Measurements from ENCODE around the gene PLCH1.

The PLCH1 gene

DNA sequence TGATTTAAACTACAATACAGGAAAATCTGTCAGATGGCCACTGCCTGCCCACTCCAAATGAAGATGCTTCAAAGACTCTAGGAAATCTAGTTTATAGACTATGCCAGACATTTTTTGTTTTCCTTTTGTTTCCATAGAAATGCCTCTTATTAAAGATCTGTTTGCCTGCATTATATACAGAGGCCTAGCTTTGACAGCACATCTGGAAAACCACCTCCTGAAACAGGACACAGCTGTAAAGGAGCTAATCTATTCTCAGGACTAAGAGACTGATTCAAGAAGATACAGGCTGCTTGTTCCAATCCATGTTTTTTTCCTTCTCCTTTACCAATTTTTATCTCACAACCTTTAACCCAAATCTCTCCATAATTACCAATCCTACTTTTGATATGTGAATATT, 376.1 kb downstream of the PLCH1 start:
- no peak for DNase-seq

DNA sequence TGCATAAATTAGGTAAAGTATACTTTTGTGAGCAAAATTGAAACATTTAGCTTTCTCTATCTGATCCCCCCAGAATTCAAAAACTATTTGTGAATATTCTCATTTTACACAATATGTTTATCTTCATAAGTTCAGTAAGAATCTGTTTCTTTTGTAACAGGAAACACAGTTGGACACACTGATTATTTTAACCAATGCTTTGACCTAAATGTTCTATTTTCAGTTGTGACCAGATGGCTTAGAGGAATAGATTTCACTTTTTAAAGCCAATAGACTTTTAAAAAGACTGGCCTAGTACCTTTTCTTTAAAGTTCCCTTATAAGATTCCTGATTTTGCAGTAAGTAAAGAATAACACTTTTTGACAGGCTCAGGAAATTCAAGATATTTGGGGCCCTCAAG, 377.4 kb downstream of the PLCH1 start:
- DNase-seq: no peak

DNA sequence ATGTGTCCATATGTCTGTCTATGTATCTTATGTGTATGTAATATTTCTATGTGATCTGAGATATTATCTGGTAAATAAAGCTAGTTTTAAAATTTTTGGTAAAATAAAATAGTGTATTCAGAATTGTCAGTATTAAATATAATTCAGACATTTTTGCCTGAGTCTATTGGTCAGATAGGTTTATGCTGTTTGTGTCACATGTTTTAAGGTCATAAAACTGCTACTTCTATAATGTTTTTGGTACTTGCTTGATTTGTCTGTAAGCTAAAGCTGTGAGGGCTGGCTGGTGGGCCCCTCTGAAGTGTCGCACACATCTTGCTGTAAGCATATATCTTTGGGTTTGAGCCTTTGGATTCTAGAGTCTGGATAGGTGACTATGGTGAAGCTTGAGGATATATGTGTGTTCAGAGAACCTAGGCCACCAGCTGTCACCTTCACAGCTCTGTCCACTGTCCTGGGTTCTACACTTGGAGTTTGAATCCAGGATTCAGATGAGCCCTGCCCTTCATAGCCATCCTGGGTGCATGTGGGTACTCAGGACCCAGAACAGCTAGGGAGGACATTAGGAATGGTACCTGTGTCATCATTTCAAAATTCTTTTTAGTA, 379.6 kb downstream of the PLCH1 start:
- DNase-seq: no peak

DNA sequence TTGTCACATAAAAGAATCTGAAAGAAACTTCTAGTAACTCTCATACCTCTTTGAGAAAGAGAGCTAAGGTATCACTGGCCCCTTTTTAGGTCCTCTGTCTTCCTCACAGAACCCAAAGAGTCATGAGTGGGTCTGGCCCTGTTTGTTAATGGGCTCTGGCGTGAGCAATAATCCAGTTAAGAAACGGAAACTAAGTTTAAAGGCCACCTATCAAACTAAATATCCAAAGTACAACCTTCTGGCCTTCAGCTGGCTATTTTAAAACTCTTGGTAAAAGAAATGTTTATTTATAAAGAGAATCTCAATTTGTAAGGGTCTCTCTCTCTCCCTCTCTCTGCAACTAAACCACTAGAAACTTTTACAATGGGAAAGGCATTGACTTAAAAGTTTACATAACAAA, 380.4 kb downstream of the PLCH1 start:
- no peak for DNase-seq

DNA sequence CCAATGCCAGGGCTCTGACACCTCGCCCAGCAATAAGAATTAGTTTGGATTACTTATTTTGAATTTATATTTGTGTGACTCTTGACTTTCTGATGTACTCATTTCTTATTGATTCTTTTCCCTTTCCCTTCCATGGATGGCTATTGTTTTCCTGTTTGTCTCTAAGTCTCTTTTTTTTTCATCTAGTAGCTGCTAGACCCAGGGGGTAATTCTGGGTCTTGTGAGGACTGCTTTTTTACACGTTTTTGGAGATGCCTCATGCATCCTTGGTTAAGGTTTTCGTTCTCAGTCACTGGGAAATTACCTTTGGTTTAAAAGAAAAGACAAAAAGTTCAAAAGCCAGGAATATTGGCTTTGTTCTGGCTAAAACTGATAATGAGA, 381.2 kb downstream of the PLCH1 start:
- DNase-seq: no peak

DNA sequence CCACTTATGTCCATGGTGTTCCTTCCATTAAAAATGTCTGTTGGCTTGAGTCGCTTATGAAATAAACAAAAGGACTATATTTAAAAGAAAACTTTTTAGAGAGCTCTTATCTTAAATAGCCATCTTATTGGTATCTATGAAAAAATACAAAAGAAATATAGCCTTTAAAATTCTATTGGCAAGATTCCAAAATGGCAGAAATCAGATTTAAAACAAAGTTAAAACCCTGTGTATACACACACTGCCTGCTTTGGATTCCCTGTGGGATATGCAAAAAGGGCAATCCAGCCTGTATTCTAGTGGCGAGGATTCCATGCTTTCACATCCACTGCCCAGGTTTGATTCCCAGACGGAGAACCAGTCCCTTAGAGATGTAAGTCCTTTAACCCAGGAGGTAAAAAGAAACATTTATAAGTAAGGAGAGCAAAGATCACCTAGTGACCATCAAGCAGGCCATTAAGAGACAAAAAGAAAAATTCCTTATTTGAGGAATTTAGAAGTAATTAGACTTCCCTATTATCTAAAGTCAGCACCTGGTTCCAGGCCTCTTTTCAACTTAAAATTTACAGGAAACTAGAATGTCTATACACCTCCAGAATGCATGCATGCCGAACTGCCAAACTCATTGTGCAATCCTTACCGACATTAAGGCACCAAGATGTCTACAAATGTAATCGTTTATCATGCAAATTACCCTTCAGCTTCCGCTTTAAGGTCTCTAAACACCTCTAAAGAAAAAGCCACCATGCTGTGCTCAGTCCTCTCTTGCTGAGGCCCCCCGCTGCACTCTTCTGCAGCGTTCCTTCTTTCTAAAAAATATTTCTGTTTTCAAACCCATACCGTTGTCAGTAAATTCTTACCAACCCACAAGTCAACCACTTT, 381.8 kb downstream of the PLCH1 start:
- DNase-seq: no peak

DNA sequence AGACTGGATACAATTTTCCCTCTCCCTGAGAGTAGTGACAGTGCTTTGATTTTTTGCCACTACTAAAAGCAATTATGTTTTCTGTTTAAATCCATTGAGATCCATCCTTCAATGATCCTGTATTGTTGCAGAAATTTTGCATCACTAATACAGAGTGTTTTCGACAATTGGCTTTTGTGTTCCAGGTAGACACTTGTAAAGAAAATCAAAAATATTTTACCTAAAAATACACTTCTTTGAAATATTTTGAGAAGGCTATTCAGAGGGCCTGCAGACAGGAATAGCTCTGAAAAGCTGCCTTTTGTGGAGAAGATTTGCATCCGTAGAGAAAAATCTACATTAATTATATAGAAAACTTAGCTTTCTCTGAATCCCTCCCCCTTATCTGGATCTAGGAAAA, 384.6 kb downstream of the PLCH1 start:
- no peak for DNase-seq

DNA sequence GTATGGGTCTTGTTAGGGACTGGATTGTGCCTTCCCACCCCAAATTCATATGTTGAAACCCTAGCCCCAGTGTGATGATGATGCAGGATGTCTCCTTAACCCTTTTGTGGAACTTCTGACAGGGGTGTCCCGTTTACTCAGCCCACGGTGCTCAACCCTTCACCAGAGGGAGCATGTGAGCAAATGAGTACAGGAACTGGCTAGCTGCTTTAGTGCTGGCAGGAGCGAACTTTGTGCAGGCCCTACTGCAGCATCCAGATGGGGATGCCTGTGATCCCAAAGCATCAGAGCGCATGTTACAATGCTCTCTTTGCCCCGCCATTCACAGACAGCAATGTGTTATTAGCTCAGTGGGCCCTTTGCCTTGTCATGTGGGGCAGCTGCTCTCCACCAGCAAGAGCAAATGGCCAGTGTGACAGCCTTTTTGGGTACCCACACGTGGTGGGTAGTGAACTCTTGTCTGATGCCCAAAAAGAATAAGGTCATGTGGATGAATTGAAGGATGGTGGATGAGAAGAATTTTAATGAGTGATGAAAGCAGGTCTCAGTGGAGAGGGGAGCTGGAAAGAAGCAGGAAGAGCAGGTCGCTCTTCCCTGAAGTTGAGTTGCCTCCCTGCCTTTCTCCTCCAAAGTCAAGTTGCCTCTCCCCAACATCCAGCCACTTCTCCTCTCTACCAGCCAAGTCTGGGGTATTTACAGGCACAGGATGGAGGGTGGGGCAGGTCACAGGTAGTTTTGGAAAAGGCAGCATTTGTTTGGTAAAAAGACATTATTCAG, 388.1 kb downstream of the PLCH1 start:
- no peak for DNase-seq

DNA sequence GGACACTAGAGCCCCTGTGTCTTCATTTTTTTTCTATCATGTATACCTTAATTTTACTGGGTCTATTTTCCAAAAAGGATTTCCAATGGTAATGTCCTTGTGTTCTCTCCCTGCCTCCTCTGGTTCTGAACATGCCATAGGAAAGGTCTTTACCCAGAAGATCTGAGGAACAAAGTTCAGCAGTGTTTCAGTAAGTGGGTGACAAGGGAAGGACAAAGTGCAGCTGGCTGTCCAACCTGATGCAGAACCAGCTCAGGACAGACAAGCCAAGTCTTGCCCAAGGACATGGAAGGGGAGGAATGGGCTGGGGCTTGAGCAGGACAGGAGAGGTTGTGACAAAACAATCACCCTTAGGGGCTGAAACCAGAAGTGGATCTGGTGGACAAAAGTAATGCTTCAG, 390.2 kb downstream of the PLCH1 start:
- no peak for DNase-seq

DNA sequence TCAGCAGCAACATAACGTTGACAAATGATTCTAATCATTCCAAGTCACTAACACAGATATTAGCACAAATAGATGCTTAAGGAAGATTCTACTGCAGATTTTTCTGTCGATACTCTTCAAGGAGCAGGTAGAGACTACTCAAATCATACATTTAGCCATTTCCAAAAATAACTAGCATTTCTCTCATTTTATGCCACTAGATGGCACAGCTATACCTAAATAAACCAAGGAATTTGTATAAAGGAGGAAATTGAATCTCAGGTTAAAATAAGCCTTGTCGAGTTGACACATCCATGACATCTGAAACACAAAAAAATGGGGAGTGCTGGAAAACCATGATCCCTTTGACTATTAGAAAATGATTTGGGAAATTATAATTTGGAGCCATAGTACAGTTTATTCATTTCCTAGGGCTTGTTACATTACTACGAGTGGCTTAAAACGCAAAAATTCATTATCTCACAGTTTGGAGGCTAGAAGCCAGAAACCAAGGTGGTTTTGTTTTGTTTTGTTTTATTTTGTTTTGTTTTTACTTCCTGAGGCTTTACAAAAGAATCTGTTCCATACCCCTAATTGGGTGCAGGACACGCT, 391.9 kb downstream of the PLCH1 start:
- no peak for DNase-seq

DNA sequence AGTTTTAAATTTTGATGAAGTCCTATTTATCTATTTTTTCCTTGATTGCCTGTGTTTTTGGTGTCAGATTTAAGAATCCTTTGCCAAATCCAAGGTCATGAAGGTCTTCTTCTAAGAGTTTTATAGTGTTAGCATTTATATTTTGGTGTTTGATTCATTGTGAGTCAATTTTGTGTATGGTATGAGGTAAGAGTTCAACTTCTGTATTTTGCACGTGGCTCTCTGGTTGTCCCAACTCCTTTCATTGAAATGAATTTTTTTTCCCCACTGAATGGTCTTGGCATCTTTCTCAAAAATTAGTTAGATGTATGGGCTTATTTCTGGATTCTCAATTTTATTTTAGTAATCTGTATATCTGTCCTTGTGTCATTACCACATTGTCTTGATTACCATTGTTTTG, 394.3 kb downstream of the PLCH1 start:
- DNase-seq: no peak

DNA sequence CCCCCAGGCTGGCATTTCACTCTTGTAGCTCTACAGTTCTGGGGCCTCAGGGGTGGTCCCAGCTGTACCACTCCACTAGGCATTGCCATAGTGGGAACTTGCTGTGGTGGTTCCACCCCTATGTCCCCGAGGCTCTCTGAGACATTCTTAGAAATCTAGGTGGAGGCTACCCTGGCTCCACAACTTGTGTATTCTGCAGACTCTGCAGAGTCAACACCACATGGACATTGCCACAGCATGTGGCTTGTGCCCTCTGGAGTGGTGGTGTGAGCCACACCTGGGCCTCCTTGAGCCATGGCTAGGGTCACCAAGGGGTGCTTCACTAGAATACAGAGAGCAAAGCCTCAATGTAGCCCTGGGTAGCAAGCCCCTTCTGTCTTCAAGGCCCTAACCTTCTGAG, 397.0 kb downstream of the PLCH1 start:
- no peak for DNase-seq

DNA sequence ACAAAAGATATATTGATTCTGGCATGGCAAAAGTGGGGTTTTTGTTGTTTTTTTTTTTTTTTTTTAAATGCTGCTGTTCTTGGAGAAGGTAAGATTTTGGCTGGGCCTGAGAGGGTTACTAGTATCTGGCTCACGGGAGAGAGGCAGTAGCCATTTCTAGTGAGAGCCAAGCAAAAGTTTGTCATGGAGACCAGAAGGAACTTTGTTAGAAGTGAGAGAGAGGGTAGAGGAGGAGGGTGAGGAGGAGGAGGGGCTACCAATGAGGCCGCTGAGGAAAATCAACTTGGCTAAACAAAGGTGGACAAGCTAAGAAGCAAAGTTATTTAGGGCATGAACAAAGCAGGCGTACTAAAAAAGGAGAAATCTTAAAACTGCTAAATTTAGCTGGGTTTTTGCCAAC, 402.5 kb downstream of the PLCH1 start:
- DNase-seq: no peak

DNA sequence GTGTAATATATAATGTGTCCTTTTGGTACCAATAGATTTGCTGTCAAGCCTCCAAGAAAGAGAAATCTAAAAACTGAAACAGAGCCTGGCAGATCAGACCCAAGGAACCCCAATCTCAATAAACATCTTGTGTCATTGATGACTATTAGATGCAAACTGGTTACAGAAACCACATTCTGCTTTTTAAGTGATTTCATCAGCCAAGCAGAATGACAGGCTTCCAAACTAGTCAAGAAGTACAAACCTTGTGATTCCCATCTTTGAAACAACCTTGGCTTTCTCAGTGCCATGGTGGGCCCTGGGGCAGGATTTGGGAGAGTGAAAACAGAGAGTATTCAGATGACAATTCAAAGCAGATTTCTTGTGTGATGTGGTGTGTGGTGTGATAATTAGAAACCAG, 405.8 kb downstream of the PLCH1 start:
- no peak for DNase-seq

DNA sequence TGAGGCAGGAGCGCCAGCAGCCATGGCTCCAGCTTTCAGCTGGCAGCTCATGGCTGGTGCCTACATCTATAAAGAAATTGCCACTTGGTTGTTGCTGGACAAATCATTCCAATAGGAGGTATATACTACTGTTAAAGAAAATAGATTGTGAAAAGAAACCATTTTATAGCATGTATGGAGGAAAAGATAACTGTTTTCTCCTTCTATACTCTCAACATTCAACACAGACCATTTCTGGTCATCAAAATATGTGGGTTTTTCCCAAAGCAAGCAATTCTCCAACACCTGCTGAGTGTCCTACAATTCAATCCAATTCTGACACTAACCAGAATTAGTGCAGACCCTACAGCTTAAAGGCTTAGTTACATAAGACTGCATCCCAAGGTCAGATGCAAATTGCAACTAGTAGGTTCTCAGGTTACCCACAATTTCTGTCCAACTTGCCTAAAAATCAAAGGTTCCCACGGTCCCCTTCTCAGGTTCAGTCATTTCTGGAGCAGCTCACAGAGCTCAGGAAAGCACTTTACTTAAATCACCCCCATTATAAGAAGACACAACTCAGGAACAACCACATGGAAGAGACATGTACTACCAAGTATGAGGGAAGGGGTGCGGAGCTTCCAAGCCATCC, 409.0 kb downstream of the PLCH1 start:
- no peak for DNase-seq

DNA sequence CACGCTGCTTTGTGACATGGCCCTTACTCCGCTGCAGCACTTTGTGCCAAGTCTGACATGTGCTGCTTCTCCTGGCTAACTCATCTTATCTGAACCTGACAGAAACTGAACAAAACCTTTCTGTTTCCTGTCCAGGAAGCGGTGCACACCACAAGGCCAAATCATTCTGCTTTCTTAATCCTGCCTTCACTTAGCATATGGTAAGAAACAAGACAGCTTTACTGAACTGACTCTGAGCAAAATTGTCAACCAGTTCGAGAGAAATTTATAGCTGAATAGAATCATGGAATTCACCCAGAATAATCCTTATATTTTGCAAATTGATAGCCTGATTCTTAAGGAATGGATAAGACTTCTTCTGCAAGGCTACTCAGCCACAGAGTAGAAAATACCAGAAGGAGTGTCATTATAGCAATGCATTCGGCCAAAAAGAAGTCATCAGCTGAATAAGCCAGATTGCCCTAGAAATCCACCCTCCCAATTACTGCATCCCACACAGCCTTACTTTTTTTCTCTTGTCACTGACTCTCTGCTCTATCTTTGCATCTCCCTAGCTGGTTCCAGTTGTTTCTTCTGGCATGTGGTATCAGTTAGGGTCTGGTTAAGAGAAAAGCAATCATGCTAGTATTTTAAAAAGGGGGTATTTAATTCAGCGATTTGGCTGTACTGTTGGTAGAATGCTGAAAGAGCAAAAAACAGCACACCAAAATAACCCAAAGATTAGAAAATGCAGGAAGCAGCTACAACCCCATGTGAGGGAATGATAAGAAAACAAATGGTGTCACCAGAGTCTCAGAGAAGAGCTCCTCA, 409.8 kb downstream of the PLCH1 start:
- no peak for DNase-seq

DNA sequence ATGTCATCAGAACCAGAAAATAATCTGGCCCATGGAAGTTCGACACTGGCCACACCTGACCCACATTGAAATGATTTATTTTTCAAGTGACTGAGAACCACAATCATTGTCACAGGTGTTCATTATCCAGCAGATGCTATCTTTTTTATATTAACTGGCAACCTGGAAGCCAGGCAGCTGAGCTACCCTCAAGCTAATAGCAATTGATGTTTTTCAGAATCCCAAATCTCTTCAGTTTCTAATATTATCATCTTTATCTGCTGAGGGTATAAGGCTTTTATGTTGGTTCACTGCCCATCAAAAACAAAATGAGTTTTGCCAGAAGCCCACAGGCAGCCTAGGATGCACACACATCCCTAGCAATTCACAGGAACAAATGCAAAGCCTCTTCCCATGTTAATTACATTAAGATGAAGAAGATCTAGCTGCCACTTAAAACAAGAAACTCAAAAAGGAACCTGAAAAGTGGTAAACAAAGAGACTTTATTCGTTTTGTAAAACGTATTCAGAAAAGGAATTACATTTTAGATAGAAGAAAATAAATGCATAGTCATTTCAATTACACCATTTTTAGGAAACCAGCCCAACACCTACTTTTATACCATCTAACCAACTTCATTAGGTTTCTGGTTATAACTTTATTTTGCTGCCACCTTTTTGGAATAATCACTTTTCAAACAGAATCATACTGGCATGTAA, 410.5 kb downstream of the PLCH1 start:
- DNase-seq: no peak

DNA sequence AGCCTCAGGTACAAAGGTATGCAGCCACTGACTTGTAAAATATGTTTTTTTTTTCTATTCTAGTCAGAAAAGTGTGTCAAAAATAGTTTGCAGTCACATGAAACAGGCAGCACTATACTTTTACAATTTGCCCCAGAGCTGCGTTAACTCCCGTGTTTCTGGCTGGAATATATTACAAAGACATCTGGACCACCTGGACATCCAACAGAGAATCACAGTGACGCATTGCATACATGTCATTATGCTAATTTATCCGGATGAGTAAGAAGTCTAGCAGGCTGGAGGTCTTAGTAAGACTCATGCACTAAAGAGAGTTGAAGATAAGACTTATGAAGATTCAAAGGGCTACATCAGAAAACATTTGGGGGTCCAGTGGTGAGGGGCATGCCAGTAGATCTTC, 412.2 kb downstream of the PLCH1 start:
- DNase-seq: no peak

DNA sequence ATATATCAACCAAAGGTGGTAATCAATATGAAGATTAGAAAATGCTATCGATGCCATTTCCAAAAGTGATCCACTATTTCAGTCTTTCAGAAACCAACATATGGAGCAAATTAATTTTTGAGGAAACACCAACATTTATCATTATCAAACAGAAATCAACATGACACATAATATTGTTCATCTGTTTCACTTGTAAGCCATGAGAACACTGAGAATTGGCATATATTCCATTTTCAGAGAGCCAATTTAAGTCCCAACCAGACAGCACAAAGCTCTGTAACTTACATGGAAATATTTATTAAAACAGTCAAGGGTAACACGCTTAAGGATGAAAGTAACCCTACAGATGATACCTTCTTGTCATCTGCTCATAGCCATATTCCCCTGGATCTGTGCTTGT, 413.8 kb downstream of the PLCH1 start:
- DNase-seq: no peak

DNA sequence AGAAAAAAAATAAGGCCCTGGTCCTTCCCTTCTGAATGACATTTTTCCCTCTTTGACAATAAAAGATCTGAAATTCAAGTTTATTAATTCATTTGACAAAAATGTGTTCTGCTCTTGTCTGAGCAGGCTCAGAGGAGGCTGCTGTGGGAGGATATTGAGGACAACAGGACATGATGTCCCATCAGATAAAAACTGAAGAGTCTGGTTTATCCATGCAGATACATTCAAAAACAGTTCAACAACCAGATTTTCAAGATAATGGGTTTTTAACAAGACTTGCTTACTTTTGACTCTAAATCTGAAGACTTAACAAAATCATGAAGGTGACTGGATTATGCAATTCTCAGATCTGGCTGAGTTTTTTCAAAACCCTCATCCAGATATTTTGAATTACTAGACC, 414.5 kb downstream of the PLCH1 start:
- DNase-seq: no peak

DNA sequence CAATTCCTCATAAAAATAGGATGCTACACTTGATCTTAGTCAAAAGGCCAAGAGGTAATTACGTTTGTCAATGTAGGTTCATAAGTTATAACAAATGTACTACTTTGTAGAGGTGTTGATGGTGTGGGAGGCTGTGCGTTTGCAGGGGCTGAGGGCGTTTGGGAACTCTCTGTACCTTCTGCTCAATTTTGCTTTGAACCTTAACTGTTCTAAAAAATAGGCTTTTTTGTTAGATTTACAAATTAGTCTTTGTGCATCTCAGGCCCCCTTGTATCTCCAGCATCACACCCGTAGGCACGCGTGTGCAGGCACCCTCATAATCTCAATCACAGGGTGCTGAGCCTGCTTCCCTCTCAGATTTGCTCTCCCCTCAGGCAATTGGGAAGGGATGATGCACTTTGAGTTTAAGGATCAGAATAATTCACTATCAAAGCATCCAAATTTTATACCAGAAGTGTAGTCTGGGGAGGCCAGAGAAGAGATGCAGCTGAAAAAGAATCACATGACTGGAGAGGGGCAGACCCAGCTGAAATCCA, 415.3 kb downstream of the PLCH1 start:
- no peak for DNase-seq

All from effector CD4-positive, alpha-beta T cell (primary cell).